GM10248 (cell line): ENCODE data around the gene PLEKHF1.

Experiments used
- CTCF ChIA-PET: fragments of 300-600 bp; sonication (Branson Sonifier 250); formaldehyde crosslinking; extraction: SDS; loops from one replicate; lab custom pipeline; 2021; ENCODE audit warnings: antibody characterized with exemption; lab: Yijun Ruan, JAX
- POLR2A ChIA-PET: fragments of 350-650 bp; sonication (Branson Sonifier 250); formaldehyde crosslinking; extraction: SDS; loops from one replicate; lab custom pipeline; 2020; ENCODE audit warnings: antibody characterized with exemption; lab: Yijun Ruan, JAX
- DNase-seq: peaks from one replicate; pipeline ENCODE4 v3.0.0; 2012; ENCODE audit errors: extremely low spot score
- TF ChIP-seq, protein P1 (sequence below): IDR thresholded peaks from 2 replicates; pipeline ENCODE4 v1.5.1; 2012; ENCODE audit warnings: mild to moderate bottlenecking, low read depth; ENCODE audit errors: extremely low read depth, missing control alignments, control extremely low read depth

The PLEKHF1 gene

DNA sequence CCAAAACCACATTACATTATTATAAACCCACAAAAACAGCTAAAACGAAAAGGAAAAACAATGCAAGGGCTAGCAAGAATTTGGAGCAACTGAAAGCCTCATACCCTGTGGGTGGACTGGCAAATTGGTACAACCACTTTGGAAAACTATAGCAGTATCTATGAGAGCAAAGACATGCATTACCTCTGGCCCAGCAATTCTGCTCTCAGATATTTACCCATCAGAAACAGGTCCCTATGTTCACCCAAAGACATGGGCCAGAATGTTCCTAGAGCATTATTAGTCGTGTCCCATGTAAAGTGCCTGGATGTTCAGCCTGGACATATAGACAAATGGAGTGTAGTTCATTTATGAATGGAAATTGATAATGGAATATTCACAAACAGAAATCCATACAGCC lies 31.3 kb upstream of the PLEKHF1 start:
- ChIA-PET POLR2A (no interaction called here), CTCF (interaction anchor here (0.6 to 2.0 kb wide), 3 partner anchors 8 to 23 kb away, joined by 3 to 11 read pairs (median 3); no protein-coding TSS in a partner anchor)
- DNase-seq: no peak
- TF ChIP-seq, protein P1, sequence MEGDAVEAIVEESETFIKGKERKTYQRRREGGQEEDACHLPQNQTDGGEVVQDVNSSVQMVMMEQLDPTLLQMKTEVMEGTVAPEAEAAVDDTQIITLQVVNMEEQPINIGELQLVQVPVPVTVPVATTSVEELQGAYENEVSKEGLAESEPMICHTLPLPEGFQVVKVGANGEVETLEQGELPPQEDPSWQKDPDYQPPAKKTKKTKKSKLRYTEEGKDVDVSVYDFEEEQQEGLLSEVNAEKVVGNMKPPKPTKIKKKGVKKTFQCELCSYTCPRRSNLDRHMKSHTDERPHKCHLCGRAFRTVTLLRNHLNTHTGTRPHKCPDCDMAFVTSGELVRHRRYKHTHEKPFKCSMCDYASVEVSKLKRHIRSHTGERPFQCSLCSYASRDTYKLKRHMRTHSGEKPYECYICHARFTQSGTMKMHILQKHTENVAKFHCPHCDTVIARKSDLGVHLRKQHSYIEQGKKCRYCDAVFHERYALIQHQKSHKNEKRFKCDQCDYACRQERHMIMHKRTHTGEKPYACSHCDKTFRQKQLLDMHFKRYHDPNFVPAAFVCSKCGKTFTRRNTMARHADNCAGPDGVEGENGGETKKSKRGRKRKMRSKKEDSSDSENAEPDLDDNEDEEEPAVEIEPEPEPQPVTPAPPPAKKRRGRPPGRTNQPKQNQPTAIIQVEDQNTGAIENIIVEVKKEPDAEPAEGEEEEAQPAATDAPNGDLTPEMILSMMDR: no peak

- POLR2A ChIA-PET: interaction anchor here (0.5 kb wide), 1 partner anchor 14 kb away, joined by 3 read pairs; no protein-coding TSS in a partner anchor
- DNase-seq: no peak
- CTCF ChIA-PET: interaction anchor here (0.6 to 2.0 kb wide), 3 partner anchors 9 to 24 kb away, joined by 3 to 11 read pairs (median 3); no protein-coding TSS in a partner anchor
- TF ChIP-seq, protein P1: no peak
Observed at GRCh38 chr19:29634423-29635130, 30.7 kb upstream of the PLEKHF1 start.

DNA sequence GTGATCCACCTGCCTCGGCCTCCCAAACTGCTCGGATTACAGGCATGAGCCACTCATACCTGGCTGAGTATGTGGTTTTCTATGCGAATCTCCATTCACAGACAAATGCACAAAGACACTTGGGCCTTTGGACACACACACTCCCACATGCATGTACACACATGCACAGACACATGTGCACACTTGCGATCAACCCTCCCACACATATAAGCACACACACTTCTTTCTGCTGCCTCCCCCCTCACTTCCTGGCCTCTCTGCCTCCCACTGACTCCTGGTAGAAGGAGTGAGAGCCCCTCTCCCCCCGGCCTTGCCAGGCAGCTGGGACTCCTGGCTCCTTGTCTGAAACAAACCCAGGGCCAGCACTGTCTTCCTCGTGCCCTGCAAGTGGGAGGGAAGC lies 29.3 kb upstream of the PLEKHF1 start:
- TF ChIP-seq, protein P1: no peak
- ChIA-PET POLR2A (no interaction called here), CTCF (interaction anchor here (1.1 to 1.4 kb wide), 2 partner anchors 26 to 35 kb away, joined by 3 read pairs; no protein-coding TSS in a partner anchor)
- no peak for DNase-seq

- POLR2A ChIA-PET: no interaction called here
- TF ChIP-seq, protein P1: no peak
Observed at GRCh38 chr19:29636553-29637360, 28.5 kb upstream of the PLEKHF1 start.

DNA sequence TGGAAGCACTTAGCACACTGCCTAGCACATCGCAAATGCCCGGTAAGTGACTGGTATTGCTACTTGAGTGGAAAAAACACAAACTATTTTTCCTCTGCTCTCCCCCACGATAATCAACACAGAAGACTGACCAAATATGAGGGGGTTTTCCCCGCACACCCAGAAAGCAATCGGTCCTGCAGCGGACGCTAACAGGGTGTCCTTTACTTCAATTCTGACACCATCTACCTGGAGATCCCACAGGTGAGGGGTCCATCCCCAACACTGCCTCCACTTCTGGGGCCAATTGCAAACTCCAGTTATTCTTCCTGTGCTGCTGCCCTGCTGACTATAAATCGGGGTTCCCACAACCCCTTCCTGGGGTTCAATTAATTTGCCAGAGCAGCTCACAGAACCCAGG lies 26.2 kb upstream of the PLEKHF1 start:
- POLR2A ChIA-PET: no interaction called here
- DNase-seq: no peak
- CTCF ChIA-PET: interaction anchor here (0.8 to 1.2 kb wide), 4 partner anchors 11 to 77 kb away, joined by 3 to 4 read pairs (median 3); no protein-coding TSS in a partner anchor
- TF ChIP-seq, protein P1: no peak

More at GRCh38 chr19:29636553-29637360, 28.5 kb upstream of the PLEKHF1 start:
- CTCF ChIA-PET: interaction anchor here (1.4 kb wide), 1 partner anchor 27 kb away, joined by 3 read pairs; no protein-coding TSS in a partner anchor
- no peak for DNase-seq

GRCh38 chr19:29640231-29640630 lies 25.0 kb upstream of the PLEKHF1 start:
- no peak for DNase-seq
- POLR2A ChIA-PET: no interaction called here
- CTCF ChIA-PET: no interaction called here
- TF ChIP-seq, protein P1: no peak
